Measurements from ENCODE around the gene CDK17. TPM values are rescaled to one million over a fixed set of nuclear protein-coding genes. Genes with fewer than 3 reads are reported as not detected.

The CDK17 gene
- total and polyA plus RNA-seq, 9 of the 15 experiments (the other 6 are each of a cell fraction or from before 2014, with no cell fraction given), result 4.8 to 39.3 (median 21.6) TPM

- DNase-seq (ENCODE audit: extremely low read depth in 1 of 4, low spot score in 3 of 4), result no peak
- Histone ChIP-seq H3K4me2 (ENCODE audit: insufficient read depth, low read length) (peak overlapping the region; percentile 56), H3K9ac (ENCODE audit: insufficient read depth in 1 of 2, low read depth in 2 of 2, low read length in 2 of 2) (peak overlapping the region in 1 of 2 experiments; percentile 39; a peak in 2 of 4 replicates), H4K20me1 (replicated peaks; ENCODE audit: control insufficient read depth, insufficient read depth, low read length) (no peaks in the 10 kb centered on the region), H3K27me3 (ENCODE audit: control insufficient read depth in 2 of 2, insufficient read depth in 2 of 2, low read length in 2 of 2) (no peaks in the 10 kb centered on the region), H3K9me1 (ENCODE audit: control insufficient read depth, insufficient read depth, low read length) (no peaks in the 10 kb centered on the region), H2AFZ (ENCODE audit: low read depth, low read length) (no peak overlapping the region), H3K4me1 (replicated peaks in 1 of 2; ENCODE audit: control insufficient read depth in 2 of 2, insufficient read depth in 2 of 2, low read length in 2 of 2) (peaks cover 13 to 38% of the 10 kb centered on the region in 2 experiments), H3K27ac (ENCODE audit: extremely low read depth, low read depth, low read length) (peak overlapping the region; percentile 68), H3K36me3 (ENCODE audit: control insufficient read depth, insufficient read depth, low read length) (no peaks in the 10 kb centered on the region), H3K79me2 (ENCODE audit: control insufficient read depth, insufficient read depth, low read length) (peaks cover 98% of the 10 kb centered on the region), H3K4me3 (no peak overlapping the region), H3K9me3 (replicated peaks; ENCODE audit: control insufficient read depth, insufficient read depth, low read depth, low read length) (no peaks in the 10 kb centered on the region)
- TF ChIP-seq ZNF766 (CRISPR knock-in tag; conservative IDR thresholded peaks at IDR 0.05) (0 out of 2 replicates have a peak, but pooled peaks have one; percentile 9), CREBBP (IDR thresholded peaks at IDR 0.05; ENCODE audit: low read depth, low read length) (no peak)
- FAIRE-seq, result no peak
- whole genome bisulfite sequencing (ENCODE audit: insufficient coverage, low coverage, missing lambda C conversion rate), result 15% methylated on average over 1 of the region's 1 CpG
- intact Hi-C loops (cut with micrococcal nuclease), result loop anchor here (10.0 kb wide), 1 partner anchor 64 kb away; no protein-coding TSS in a partner anchor
- ChIA-PET POLR2A (interaction anchor here (0.7 to 2.8 kb wide), 5 partner anchors 8 to 23 kb away, joined by 3 to 16 read pairs (median 3); no protein-coding TSS in a partner anchor), CTCF (ENCODE audit: low intra/inter-chr PET ratio) (no interaction called here)
- in situ Hi-C loops (cut with MboI), result no loop called here
- ATAC-seq, result peak; percentile 14; the same call in 2 of the 3 replicates
- BruUV-seq (replicated peaks), result no TSS peak
Measured at GRCh38 chr12:96378319-96378718, 21.9 kb downstream of the CDK17 start.

DNA sequence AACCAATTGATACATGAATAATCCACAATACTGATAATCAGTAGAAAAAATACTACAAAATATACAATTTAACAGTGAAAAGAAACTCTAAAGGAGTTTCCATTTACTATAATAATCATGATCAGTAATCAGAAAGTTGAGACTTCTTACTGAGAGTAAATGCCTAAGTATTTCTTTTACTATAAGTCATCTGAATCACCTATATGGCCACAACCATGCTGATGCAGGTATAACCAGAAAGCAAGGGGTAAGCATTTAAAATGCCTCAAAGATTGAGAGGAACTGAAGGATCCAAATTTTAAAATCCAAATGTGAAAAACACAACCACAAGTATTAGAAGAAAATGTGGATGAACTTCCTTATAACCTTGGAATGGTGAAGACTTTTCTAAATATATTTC lies 23.4 kb downstream of the CDK17 start:
- ChIA-PET CTCF (ENCODE audit: low intra/inter-chr PET ratio) (no interaction called here), POLR2A (interaction anchor here (2.1 kb wide), 1 partner anchor 22 kb away, joined by 20 read pairs; the partner anchor contains the start of gene CDK17)
- Histone ChIP-seq H3K9me3 (replicated peaks; ENCODE audit: control insufficient read depth, insufficient read depth, low read depth, low read length) (no peaks in the 10 kb centered on the region), H3K9me1 (ENCODE audit: control insufficient read depth, insufficient read depth, low read length) (no peaks in the 10 kb centered on the region), H3K4me1 (replicated peaks in 1 of 2; ENCODE audit: control insufficient read depth in 2 of 2, insufficient read depth in 2 of 2, low read length in 2 of 2) (peaks cover 13 to 49% of the 10 kb centered on the region in 2 experiments), H3K4me3 (no peak overlapping the region), H2AFZ (ENCODE audit: low read depth, low read length) (no peak overlapping the region), H3K27ac (ENCODE audit: extremely low read depth, low read depth, low read length) (peak overlapping the region; percentile 82; the same call in 2 of the 3 replicates), H3K4me2 (ENCODE audit: insufficient read depth, low read length) (no peak overlapping the region), H3K36me3 (ENCODE audit: control insufficient read depth, insufficient read depth, low read length) (no peaks in the 10 kb centered on the region), H3K27me3 (ENCODE audit: control insufficient read depth in 2 of 2, insufficient read depth in 2 of 2, low read length in 2 of 2) (no peaks in the 10 kb centered on the region), H4K20me1 (replicated peaks; ENCODE audit: control insufficient read depth, insufficient read depth, low read length) (no peaks in the 10 kb centered on the region), H3K9ac (ENCODE audit: insufficient read depth in 1 of 2, low read depth in 2 of 2, low read length in 2 of 2) (peak overlapping the region in 1 of 2 experiments; percentile 66; a peak in 2 of 4 replicates), H3K79me2 (ENCODE audit: control insufficient read depth, insufficient read depth, low read length) (peaks cover 98% of the 10 kb centered on the region)
- DNase-seq (ENCODE audit: extremely low read depth in 1 of 4, low spot score in 3 of 4) (no peak), FAIRE-seq (no peak), ATAC-seq (no peak)
- in situ Hi-C loops (cut with MboI) (no loop called here), intact Hi-C loops (cut with micrococcal nuclease) (loop anchor here (2.0 to 10.0 kb wide), 2 partner anchors 22 to 62 kb away; no protein-coding TSS in a partner anchor)
- no TSS peak for BruUV-seq (replicated peaks)
- TF ChIP-seq ZBED1 (IDR thresholded peaks at IDR 0.05), result no peak
- TF ChIP-seq, protein P1, sequence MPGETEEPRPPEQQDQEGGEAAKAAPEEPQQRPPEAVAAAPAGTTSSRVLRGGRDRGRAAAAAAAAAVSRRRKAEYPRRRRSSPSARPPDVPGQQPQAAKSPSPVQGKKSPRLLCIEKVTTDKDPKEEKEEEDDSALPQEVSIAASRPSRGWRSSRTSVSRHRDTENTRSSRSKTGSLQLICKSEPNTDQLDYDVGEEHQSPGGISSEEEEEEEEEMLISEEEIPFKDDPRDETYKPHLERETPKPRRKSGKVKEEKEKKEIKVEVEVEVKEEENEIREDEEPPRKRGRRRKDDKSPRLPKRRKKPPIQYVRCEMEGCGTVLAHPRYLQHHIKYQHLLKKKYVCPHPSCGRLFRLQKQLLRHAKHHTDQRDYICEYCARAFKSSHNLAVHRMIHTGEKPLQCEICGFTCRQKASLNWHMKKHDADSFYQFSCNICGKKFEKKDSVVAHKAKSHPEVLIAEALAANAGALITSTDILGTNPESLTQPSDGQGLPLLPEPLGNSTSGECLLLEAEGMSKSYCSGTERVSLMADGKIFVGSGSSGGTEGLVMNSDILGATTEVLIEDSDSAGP (CRISPR knock-in tag; IDR thresholded peaks at IDR 0.05), result no peak
- TF ChIP-seq ETS2 (tag; IDR thresholded peaks at IDR 0.05; ENCODE audit: borderline replicate concordance, poor library complexity, severe bottlenecking), result no peak
- TF ChIP-seq, protein P2, sequence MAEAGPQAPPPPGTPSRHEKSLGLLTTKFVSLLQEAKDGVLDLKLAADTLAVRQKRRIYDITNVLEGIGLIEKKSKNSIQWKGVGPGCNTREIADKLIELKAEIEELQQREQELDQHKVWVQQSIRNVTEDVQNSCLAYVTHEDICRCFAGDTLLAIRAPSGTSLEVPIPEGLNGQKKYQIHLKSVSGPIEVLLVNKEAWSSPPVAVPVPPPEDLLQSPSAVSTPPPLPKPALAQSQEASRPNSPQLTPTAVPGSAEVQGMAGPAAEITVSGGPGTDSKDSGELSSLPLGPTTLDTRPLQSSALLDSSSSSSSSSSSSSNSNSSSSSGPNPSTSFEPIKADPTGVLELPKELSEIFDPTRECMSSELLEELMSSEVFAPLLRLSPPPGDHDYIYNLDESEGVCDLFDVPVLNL (CRISPR knock-in tag; IDR thresholded peaks at IDR 0.05; ENCODE audit: low read depth), result no peak
- TF ChIP-seq NBN (IDR thresholded peaks at IDR 0.05; ENCODE audit: low read depth), result no peak
- no peak for TF ChIP-seq CEBPZ (IDR thresholded peaks at IDR 0.05; ENCODE audit: borderline replicate concordance, low read depth, low read length)

Measured in K562 (cell line).